Measurements from ENCODE around the gene TAS2R3.

The TAS2R3 gene

GRCh38 chr7:141763797-141764196, at the start of gene TAS2R3:
TAS2R3 (plus strand) TSS chr7:141764097; CDS start chr7:141764159, 62 bp downstream.
- no peak within 1 kb of the TSS for H3K4me3 ChIP-seq (ENCODE audit: control insufficient read depth, low read depth, low read length)
- no peak for DNase-seq (ENCODE audit: low read depth)
- TF ChIP-seq CTCF (conservative IDR thresholded peaks at IDR 0.05; ENCODE audit: control insufficient read depth, insufficient read depth, low read depth, low read length): no peak

- no peak overlapping the region for H3K4me3 ChIP-seq (ENCODE audit: control insufficient read depth, low read depth, low read length)
- TF ChIP-seq CTCF (conservative IDR thresholded peaks at IDR 0.05; ENCODE audit: control insufficient read depth, insufficient read depth, low read depth, low read length): no peak
- no peak for DNase-seq (ENCODE audit: low read depth)
Observed at GRCh38 chr7:141714571-141714970, 49.3 kb upstream of the TAS2R3 start.

GRCh38 chr7:141715018-141715417, 48.9 kb upstream of the TAS2R3 start:
- no peak for TF ChIP-seq CTCF (conservative IDR thresholded peaks at IDR 0.05; ENCODE audit: control insufficient read depth, insufficient read depth, low read depth, low read length)
- DNase-seq (ENCODE audit: low read depth): no peak
- no peak overlapping the region for H3K4me3 ChIP-seq (ENCODE audit: control insufficient read depth, low read depth, low read length)

GRCh38 chr7:141715794-141716689, 47.9 kb upstream of the TAS2R3 start:
- DNase-seq (ENCODE audit: low read depth): no peak
- H3K4me3 ChIP-seq (ENCODE audit: control insufficient read depth, low read depth, low read length): no peak overlapping the region
- TF ChIP-seq CTCF (conservative IDR thresholded peaks at IDR 0.05; ENCODE audit: control insufficient read depth, insufficient read depth, low read depth, low read length): no peak

GRCh38 chr7:141717450-141717849, 46.4 kb upstream of the TAS2R3 start:
- TF ChIP-seq CTCF (conservative IDR thresholded peaks at IDR 0.05; ENCODE audit: control insufficient read depth, insufficient read depth, low read depth, low read length): no peak
- no peak for DNase-seq (ENCODE audit: low read depth)
- H3K4me3 ChIP-seq (ENCODE audit: control insufficient read depth, low read depth, low read length): no peak overlapping the region

GRCh38 chr7:141722529-141722928, 41.4 kb upstream of the TAS2R3 start:
- TF ChIP-seq CTCF (conservative IDR thresholded peaks at IDR 0.05; ENCODE audit: control insufficient read depth, insufficient read depth, low read depth, low read length): no peak
- no peak for DNase-seq (ENCODE audit: low read depth)

More at GRCh38 chr7:141722529-141722928, 41.4 kb upstream of the TAS2R3 start:
- no peak overlapping the region for H3K4me3 ChIP-seq (ENCODE audit: control insufficient read depth, low read depth, low read length)
